Measurements from ENCODE around the gene SLITRK4. TPM values are rescaled to one million over a fixed set of nuclear protein-coding genes. Genes with fewer than 3 reads are reported as not detected.

The SLITRK4 gene
- not detected for total RNA-seq

GRCh38 chrX:143635915-143636314 is at the start of gene SLITRK4:
SLITRK4 (minus strand) TSS chrX:143636101; CDS start chrX:143631108, 4,993 bp downstream.
- ATAC-seq (replicated peaks): no peak
- Mint-ChIP-seq H3K9me3 (no peaks in the 10 kb centered on the region), H3K27ac (no peak within 1 kb of the TSS), H3K4me1 (no peaks in the 10 kb centered on the region), H3K27me3 (peaks cover 11% of the 10 kb centered on the region), H3K36me3 (ENCODE audit: low read depth) (peaks cover 6% of the 10 kb centered on the region), H3K4me3 (no peak within 1 kb of the TSS)

- H3K27me3 Mint-ChIP-seq: no peaks in the 10 kb centered on the region
- no peaks in the 10 kb centered on the region for H3K4me1 Mint-ChIP-seq
- H3K27ac Mint-ChIP-seq: no peak overlapping the region
- H3K4me3 Mint-ChIP-seq: no peak overlapping the region
- no peaks in the 10 kb centered on the region for H3K36me3 Mint-ChIP-seq (ENCODE audit: low read depth)
- peaks cover 3% of the 10 kb centered on the region for H3K9me3 Mint-ChIP-seq
- ATAC-seq (replicated peaks): no peak
These were observed 47.6 kb upstream of the SLITRK4 start for GRCh38 chrX:143683486-143683885.

- no peak overlapping the region for H3K4me3 Mint-ChIP-seq
- H3K27me3 Mint-ChIP-seq: no peaks in the 10 kb centered on the region
- no peaks in the 10 kb centered on the region for H3K36me3 Mint-ChIP-seq (ENCODE audit: low read depth)
- H3K27ac Mint-ChIP-seq: no peak overlapping the region
- H3K9me3 Mint-ChIP-seq: peaks cover 1% of the 10 kb centered on the region
- no peaks in the 10 kb centered on the region for H3K4me1 Mint-ChIP-seq
- no peak for ATAC-seq (replicated peaks)
These were observed 39.0 kb upstream of the SLITRK4 start for GRCh38 chrX:143674926-143675325.

- no peaks in the 10 kb centered on the region for H3K4me1 Mint-ChIP-seq
- H3K27me3 Mint-ChIP-seq: no peaks in the 10 kb centered on the region
- no peak overlapping the region for H3K27ac Mint-ChIP-seq
- no peak overlapping the region for H3K4me3 Mint-ChIP-seq
- H3K9me3 Mint-ChIP-seq: no peaks in the 10 kb centered on the region
- ATAC-seq (replicated peaks): no peak
- no peaks in the 10 kb centered on the region for H3K36me3 Mint-ChIP-seq (ENCODE audit: low read depth)
These were observed 33.5 kb upstream of the SLITRK4 start for GRCh38 chrX:143669395-143669794.

- Mint-ChIP-seq H3K4me3 (no peak overlapping the region), H3K36me3 (ENCODE audit: low read depth) (no peaks in the 10 kb centered on the region), H3K4me1 (no peaks in the 10 kb centered on the region), H3K27me3 (no peaks in the 10 kb centered on the region), H3K9me3 (no peaks in the 10 kb centered on the region), H3K27ac (no peak overlapping the region)
- ATAC-seq (replicated peaks): no peak
These were observed 28.4 kb upstream of the SLITRK4 start for GRCh38 chrX:143664302-143664701.

- no peaks in the 10 kb centered on the region for H3K27me3 Mint-ChIP-seq
- H3K36me3 Mint-ChIP-seq (ENCODE audit: low read depth): no peaks in the 10 kb centered on the region
- H3K4me1 Mint-ChIP-seq: no peaks in the 10 kb centered on the region
- no peak for ATAC-seq (replicated peaks)
- no peaks in the 10 kb centered on the region for H3K9me3 Mint-ChIP-seq
- no peak overlapping the region for H3K27ac Mint-ChIP-seq
- H3K4me3 Mint-ChIP-seq: no peak overlapping the region
These were observed 27.9 kb upstream of the SLITRK4 start for GRCh38 chrX:143663755-143664154.

- no peaks in the 10 kb centered on the region for H3K4me1 Mint-ChIP-seq
- no peaks in the 10 kb centered on the region for H3K36me3 Mint-ChIP-seq (ENCODE audit: low read depth)
- no peak overlapping the region for H3K4me3 Mint-ChIP-seq
- no peak overlapping the region for H3K27ac Mint-ChIP-seq
- no peaks in the 10 kb centered on the region for H3K27me3 Mint-ChIP-seq
- no peaks in the 10 kb centered on the region for H3K9me3 Mint-ChIP-seq
- ATAC-seq (replicated peaks): no peak
These were observed 25.4 kb upstream of the SLITRK4 start for GRCh38 chrX:143661286-143661685.

GRCh38 chrX:143648705-143649104 is 12.8 kb upstream of the SLITRK4 start:
- Mint-ChIP-seq H3K4me1 (no peaks in the 10 kb centered on the region), H3K4me3 (no peak overlapping the region), H3K9me3 (no peaks in the 10 kb centered on the region), H3K27me3 (no peaks in the 10 kb centered on the region), H3K27ac (no peak overlapping the region), H3K36me3 (ENCODE audit: low read depth) (no peaks in the 10 kb centered on the region)
- ATAC-seq (replicated peaks): no peak

GRCh38 chrX:143642426-143642825 is 6.5 kb upstream of the SLITRK4 start:
- Mint-ChIP-seq H3K27me3 (no peaks in the 10 kb centered on the region), H3K9me3 (no peaks in the 10 kb centered on the region), H3K36me3 (ENCODE audit: low read depth) (no peaks in the 10 kb centered on the region), H3K27ac (no peak overlapping the region), H3K4me1 (no peaks in the 10 kb centered on the region), H3K4me3 (no peak overlapping the region)
- no peak for ATAC-seq (replicated peaks)

GRCh38 chrX:143636831-143637230 is 930 bp upstream of the SLITRK4 start:
- Mint-ChIP-seq H3K27ac (no peak overlapping the region), H3K9me3 (no peaks in the 10 kb centered on the region), H3K4me3 (no peak overlapping the region), H3K4me1 (no peaks in the 10 kb centered on the region), H3K36me3 (ENCODE audit: low read depth) (peaks cover 6% of the 10 kb centered on the region), H3K27me3 (peaks cover 11% of the 10 kb centered on the region)
- no peak for ATAC-seq (replicated peaks)

- Mint-ChIP-seq H3K4me1 (no peaks in the 10 kb centered on the region), H3K36me3 (ENCODE audit: low read depth) (peaks cover 6% of the 10 kb centered on the region), H3K4me3 (no peak overlapping the region), H3K9me3 (no peaks in the 10 kb centered on the region), H3K27ac (no peak overlapping the region), H3K27me3 (peaks cover 11% of the 10 kb centered on the region)
- ATAC-seq (replicated peaks): no peak
These were observed 1.0 kb downstream of the SLITRK4 start for GRCh38 chrX:143634663-143635455.

GRCh38 chrX:143634309-143634662 is 1.6 kb downstream of the SLITRK4 start:
- H3K27ac Mint-ChIP-seq: no peak overlapping the region
- no peak for ATAC-seq (replicated peaks)
- H3K4me1 Mint-ChIP-seq: no peaks in the 10 kb centered on the region
- no peaks in the 10 kb centered on the region for H3K9me3 Mint-ChIP-seq
- H3K27me3 Mint-ChIP-seq: peaks cover 11% of the 10 kb centered on the region
- H3K36me3 Mint-ChIP-seq (ENCODE audit: low read depth): peaks cover 6% of the 10 kb centered on the region
- H3K4me3 Mint-ChIP-seq: no peak overlapping the region

- Mint-ChIP-seq H3K36me3 (ENCODE audit: low read depth) (peaks cover 6% of the 10 kb centered on the region), H3K9me3 (no peaks in the 10 kb centered on the region), H3K27me3 (peaks cover 11% of the 10 kb centered on the region), H3K27ac (no peak overlapping the region), H3K4me3 (no peak overlapping the region), H3K4me1 (no peaks in the 10 kb centered on the region)
- no peak for ATAC-seq (replicated peaks)
These were observed 2.2 kb downstream of the SLITRK4 start for GRCh38 chrX:143633461-143634308.

GRCh38 chrX:143632625-143633410 is 3.1 kb downstream of the SLITRK4 start:
- Mint-ChIP-seq H3K27ac (no peak overlapping the region), H3K4me1 (no peaks in the 10 kb centered on the region), H3K36me3 (ENCODE audit: low read depth) (peaks cover 6% of the 10 kb centered on the region), H3K4me3 (no peak overlapping the region), H3K9me3 (no peaks in the 10 kb centered on the region), H3K27me3 (peaks cover 11% of the 10 kb centered on the region)
- no peak for ATAC-seq (replicated peaks)
